HCT116 (cell line): ENCODE data around the gene PPP2R2D.

Source experiments
- EZH2 ChIP-seq: fragments of 200-600 bp; sonication (generic); IDR thresholded peaks from 2 replicates; pipeline ENCODE4 v1.6.1; 2017; ENCODE audit warnings: antibody characterized with exemption, mixed run types
- POLR2AphosphoS5 ChIP-seq: IDR thresholded peaks from 2 replicates; pipeline ENCODE4 v1.6.1; 2011; ENCODE audit warnings: mild to moderate bottlenecking, low read depth, low read length, moderate library complexity
- SIN3A ChIP-seq: IDR thresholded peaks from 2 replicates; pipeline ENCODE4 v1.6.1; 2012; ENCODE audit warnings: low read depth
- TF ChIP-seq, protein P1 (sequence below), 3 experiments: fragments of 200-600 bp in 1 of 3; sonication (generic) in 1 of 3; IDR thresholded peaks in 2 of 3; conservative IDR thresholded peaks in 1 of 3; 2 replicates each; pipeline ENCODE4 v1.5.1; 2012 to 2017; ENCODE audit warnings: low read depth in 2 of 3, low read length in 2 of 3, antibody characterized with exemption in 1 of 3, borderline replicate concordance in 1 of 3, control low read depth in 1 of 3, mild to moderate bottlenecking in 1 of 3, mixed read lengths in 1 of 3, mixed run types in 1 of 3, moderate library complexity in 1 of 3; ENCODE audit not compliant: insufficient read depth in 1 of 3

DNA sequence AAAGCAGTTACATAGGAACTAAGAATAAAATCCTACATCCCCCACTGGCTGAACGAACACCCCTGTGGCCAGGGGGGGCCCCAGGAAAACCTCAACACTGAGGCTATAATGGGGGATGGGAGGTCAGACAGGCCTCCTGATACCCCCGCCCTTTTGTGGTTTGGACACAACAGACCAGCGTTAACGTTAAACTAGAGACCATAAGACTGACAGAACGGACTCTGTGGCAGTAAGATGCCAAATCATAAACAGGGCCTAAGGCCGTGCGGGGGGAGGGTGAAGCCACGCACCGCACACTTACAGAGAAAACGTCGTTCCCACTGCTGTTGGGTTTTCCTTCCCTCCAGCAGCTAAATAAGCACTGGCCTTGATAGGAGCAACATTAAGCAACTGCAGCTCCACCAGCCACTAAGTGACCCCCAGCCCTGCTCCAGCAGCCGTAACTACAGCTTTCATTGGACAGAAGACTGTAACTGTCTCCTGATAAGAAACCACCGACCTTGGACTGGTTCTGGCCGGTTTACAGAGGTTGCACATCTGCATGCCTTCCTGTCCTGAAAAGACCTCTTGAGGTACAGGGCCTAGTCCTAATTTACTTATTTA lies 3.4 kb upstream of the PPP2R2D start:
- no peak for TF ChIP-seq POLR2AphosphoS5
- TF ChIP-seq, protein P1, sequence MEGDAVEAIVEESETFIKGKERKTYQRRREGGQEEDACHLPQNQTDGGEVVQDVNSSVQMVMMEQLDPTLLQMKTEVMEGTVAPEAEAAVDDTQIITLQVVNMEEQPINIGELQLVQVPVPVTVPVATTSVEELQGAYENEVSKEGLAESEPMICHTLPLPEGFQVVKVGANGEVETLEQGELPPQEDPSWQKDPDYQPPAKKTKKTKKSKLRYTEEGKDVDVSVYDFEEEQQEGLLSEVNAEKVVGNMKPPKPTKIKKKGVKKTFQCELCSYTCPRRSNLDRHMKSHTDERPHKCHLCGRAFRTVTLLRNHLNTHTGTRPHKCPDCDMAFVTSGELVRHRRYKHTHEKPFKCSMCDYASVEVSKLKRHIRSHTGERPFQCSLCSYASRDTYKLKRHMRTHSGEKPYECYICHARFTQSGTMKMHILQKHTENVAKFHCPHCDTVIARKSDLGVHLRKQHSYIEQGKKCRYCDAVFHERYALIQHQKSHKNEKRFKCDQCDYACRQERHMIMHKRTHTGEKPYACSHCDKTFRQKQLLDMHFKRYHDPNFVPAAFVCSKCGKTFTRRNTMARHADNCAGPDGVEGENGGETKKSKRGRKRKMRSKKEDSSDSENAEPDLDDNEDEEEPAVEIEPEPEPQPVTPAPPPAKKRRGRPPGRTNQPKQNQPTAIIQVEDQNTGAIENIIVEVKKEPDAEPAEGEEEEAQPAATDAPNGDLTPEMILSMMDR (IDR thresholded peaks at IDR 0.05 in 2 of 3, conservative IDR thresholded peaks at IDR 0.05 in 1 of 3; ENCODE audit: borderline replicate concordance in 1 of 3, insufficient read depth in 1 of 3, low read depth in 2 of 3, low read length in 2 of 3): no peak
- no peak for TF ChIP-seq SIN3A
- TF ChIP-seq EZH2: no peak
